Measurements from ENCODE around the gene ST8SIA1. TPM values are rescaled to one million over a fixed set of nuclear protein-coding genes. Genes with fewer than 3 reads are reported as not detected.

ST8SIA1 gene
- total RNA-seq, 2 experiments from 2014 or later: not detected

- H3K79me2 ChIP-seq (ENCODE audit: insufficient read depth, low read depth, low read length): no peaks in the 10 kb centered on the region
- H3K4me2 ChIP-seq (ENCODE audit: low read length): no peak overlapping the region
- TF ChIP-seq EZH2phosphoT487 (IDR thresholded peaks at IDR 0.05; ENCODE audit: borderline replicate concordance, low read depth, low read length) (no peak), CTCF (conservative IDR thresholded peaks at IDR 0.05; ENCODE audit: low read length) (no peak)
- no peak for DNase-seq (ENCODE audit: low spot score)
- no peaks in the 10 kb centered on the region for H3K36me3 ChIP-seq (ENCODE audit: insufficient read depth, low read length)
- ChIA-PET POLR2A (no interaction called here), CTCF (ENCODE audit: unreplicated experiment) (no interaction called here)
- no peaks in the 10 kb centered on the region for H3K9me3 ChIP-seq (ENCODE audit: low read length)
- H3K4me3 ChIP-seq (ENCODE audit: low read depth, low read length, poor library complexity, severe bottlenecking): no peak overlapping the region
- H3K9me2 ChIP-seq (ENCODE audit: insufficient read depth, low read length): no peaks in the 10 kb centered on the region
- no peaks in the 10 kb centered on the region for H3K4me1 ChIP-seq (ENCODE audit: insufficient read depth, low read length, poor library complexity, severe bottlenecking)
- H2AFZ ChIP-seq (ENCODE audit: low read length): no peak overlapping the region
- intact Hi-C loops (cut with micrococcal nuclease; ENCODE audit: unreplicated experiment): no loop called here
- H4K20me1 ChIP-seq (ENCODE audit: insufficient read depth, low read length): no peaks in the 10 kb centered on the region
- no TSS peak for BruUV-seq (replicated peaks)
- no peak overlapping the region for H3K27ac ChIP-seq (ENCODE audit: low read depth, low read length, poor library complexity, severe bottlenecking)
Measured at GRCh38 chr12:22312336-22312735, 22.2 kb downstream of the ST8SIA1 start.

- DNase-seq (ENCODE audit: low spot score): no peak
- no peak overlapping the region for H3K4me3 ChIP-seq (ENCODE audit: low read depth, low read length, poor library complexity, severe bottlenecking)
- H3K36me3 ChIP-seq (ENCODE audit: insufficient read depth, low read length): no peaks in the 10 kb centered on the region
- TF ChIP-seq EZH2phosphoT487 (IDR thresholded peaks at IDR 0.05; ENCODE audit: borderline replicate concordance, low read depth, low read length): no peak
- TF ChIP-seq CTCF (conservative IDR thresholded peaks at IDR 0.05; ENCODE audit: low read length): no peak
- BruUV-seq (replicated peaks): no TSS peak
- POLR2A ChIA-PET: interaction anchor here (0.6 to 0.7 kb wide), 3 partner anchors 130 to 444 kb away, joined by 3 read pairs; no protein-coding TSS in a partner anchor
- no peaks in the 10 kb centered on the region for H3K9me3 ChIP-seq (ENCODE audit: low read length)
- CTCF ChIA-PET (ENCODE audit: unreplicated experiment): no interaction called here
- no peaks in the 10 kb centered on the region for H3K79me2 ChIP-seq (ENCODE audit: insufficient read depth, low read depth, low read length)
- no peak overlapping the region for H3K27ac ChIP-seq (ENCODE audit: low read depth, low read length, poor library complexity, severe bottlenecking)
- no peak overlapping the region for H2AFZ ChIP-seq (ENCODE audit: low read length)
- H3K9me2 ChIP-seq (ENCODE audit: insufficient read depth, low read length): no peaks in the 10 kb centered on the region
- H4K20me1 ChIP-seq (ENCODE audit: insufficient read depth, low read length): no peaks in the 10 kb centered on the region
- no peak overlapping the region for H3K4me2 ChIP-seq (ENCODE audit: low read length)
- intact Hi-C loops (cut with micrococcal nuclease; ENCODE audit: unreplicated experiment): no loop called here
- no peaks in the 10 kb centered on the region for H3K4me1 ChIP-seq (ENCODE audit: insufficient read depth, low read length, poor library complexity, severe bottlenecking)
Measured at GRCh38 chr12:22310709-22311108, 23.8 kb downstream of the ST8SIA1 start.

GRCh38 chr12:22310275-22310674 is 24.2 kb downstream of the ST8SIA1 start:
- intact Hi-C loops (cut with micrococcal nuclease; ENCODE audit: unreplicated experiment): no loop called here
- Histone ChIP-seq H4K20me1 (ENCODE audit: insufficient read depth, low read length) (no peaks in the 10 kb centered on the region), H3K4me1 (ENCODE audit: insufficient read depth, low read length, poor library complexity, severe bottlenecking) (no peaks in the 10 kb centered on the region), H3K9me3 (ENCODE audit: low read length) (no peaks in the 10 kb centered on the region), H3K36me3 (ENCODE audit: insufficient read depth, low read length) (no peaks in the 10 kb centered on the region), H3K79me2 (ENCODE audit: insufficient read depth, low read depth, low read length) (no peaks in the 10 kb centered on the region), H3K4me3 (ENCODE audit: low read depth, low read length, poor library complexity, severe bottlenecking) (no peak overlapping the region), H3K4me2 (ENCODE audit: low read length) (no peak overlapping the region), H3K27ac (ENCODE audit: low read depth, low read length, poor library complexity, severe bottlenecking) (no peak overlapping the region), H3K9me2 (ENCODE audit: insufficient read depth, low read length) (no peaks in the 10 kb centered on the region), H2AFZ (ENCODE audit: low read length) (no peak overlapping the region)
- TF ChIP-seq EZH2phosphoT487 (IDR thresholded peaks at IDR 0.05; ENCODE audit: borderline replicate concordance, low read depth, low read length): no peak
- TF ChIP-seq CTCF (conservative IDR thresholded peaks at IDR 0.05; ENCODE audit: low read length): no peak
- DNase-seq (ENCODE audit: low spot score): no peak
- CTCF ChIA-PET (ENCODE audit: unreplicated experiment): no interaction called here
- BruUV-seq (replicated peaks): no TSS peak
- POLR2A ChIA-PET: interaction anchor here (0.6 to 0.7 kb wide), 2 partner anchors 145 to 444 kb away, joined by 3 read pairs; no protein-coding TSS in a partner anchor
